Subcutaneous abdominal adipose tissue (tissue), 5 donors: ENCODE measurements around the gene ABHD4.

Experiments used
- H3K27ac ChIP-seq: one replicate; pipeline ENCODE4 v1.7.0; 2013; ENCODE audit warnings: low read depth, mild to moderate bottlenecking, inconsistent platforms, low read length, moderate library complexity
- H3K27me3 ChIP-seq, 5 donors: one replicate each; pipeline ENCODE4 v1.7.0; 2013; ENCODE audit warnings: low read length in 5 of 5, inconsistent platforms in 1 of 5; ENCODE audit not compliant: control insufficient read depth in 5 of 5, insufficient read depth in 4 of 5
- H3K36me3 ChIP-seq, 5 donors: one replicate each; pipeline ENCODE4 v1.7.0; 2013; ENCODE audit warnings: low read length in 5 of 5; ENCODE audit not compliant: control insufficient read depth in 5 of 5, insufficient read depth in 5 of 5
- H3K4me1 ChIP-seq, 5 donors: one replicate each; pipeline ENCODE4 v1.7.0; 2013; ENCODE audit warnings: low read length in 5 of 5, mild to moderate bottlenecking in 3 of 5, moderate library complexity in 1 of 5; ENCODE audit not compliant: control insufficient read depth in 5 of 5, insufficient read depth in 5 of 5
- H3K4me3 ChIP-seq, 5 donors: one replicate each; pipeline ENCODE4 v1.7.0; 2013; ENCODE audit warnings: low read length in 5 of 5, low read depth in 1 of 5
- H3K9ac ChIP-seq, 5 donors: one replicate each; pipeline ENCODE4 v1.7.0; 2013; ENCODE audit warnings: low read length in 5 of 5, mild to moderate bottlenecking in 4 of 5, moderate library complexity in 3 of 5
- H3K9me3 ChIP-seq, 5 donors: one replicate each; pipeline ENCODE4 v1.7.0; 2013; ENCODE audit warnings: low read length in 5 of 5; ENCODE audit not compliant: control insufficient read depth in 5 of 5
- donor health status: healthy.
- donor health status: healthy.
- donor health status: healthy.
- donor health status: healthy.
- donor health status: healthy.

ABHD4 gene

DNA sequence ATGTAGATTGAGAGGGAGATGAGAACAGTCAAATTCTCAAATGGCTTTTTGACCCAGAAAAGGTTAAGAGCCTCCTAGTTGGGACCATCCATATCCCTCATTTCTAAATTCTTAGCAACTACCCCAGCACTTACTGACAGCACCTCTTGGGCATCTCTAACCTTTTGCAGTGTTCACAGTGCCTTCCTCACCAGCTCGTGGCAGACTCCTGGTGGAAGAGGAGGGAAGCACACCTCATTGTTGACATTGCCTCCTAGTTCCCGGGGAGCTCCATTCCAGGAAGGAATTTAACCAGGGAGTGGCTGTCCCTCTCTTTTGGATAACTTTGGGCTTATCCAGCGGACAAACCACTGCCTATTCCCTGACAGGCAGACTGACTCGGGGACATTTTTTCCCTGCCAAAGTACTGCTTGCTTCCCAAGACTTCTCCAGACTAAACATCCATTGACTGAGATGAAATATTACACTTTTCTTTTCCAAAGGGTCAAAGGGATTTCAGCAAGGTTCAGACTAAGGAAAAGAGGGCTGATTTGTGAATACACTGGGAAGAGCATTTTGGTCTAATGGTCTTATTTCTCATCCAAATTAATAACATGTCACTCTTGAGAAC lies 55.0 kb downstream of the ABHD4 start:
- Histone ChIP-seq H3K9ac (no peak overlapping the region), H3K27ac (no peak overlapping the region), H3K9me3 (no peaks in the 10 kb centered on the region), H3K4me1 (peaks cover 0 to 18% (median 12%) of the 10 kb centered on the region in 5 donors), H3K27me3 (no peaks in the 10 kb centered on the region), H3K4me3 (no peak overlapping the region), H3K36me3 (no peaks in the 10 kb centered on the region)

DNA sequence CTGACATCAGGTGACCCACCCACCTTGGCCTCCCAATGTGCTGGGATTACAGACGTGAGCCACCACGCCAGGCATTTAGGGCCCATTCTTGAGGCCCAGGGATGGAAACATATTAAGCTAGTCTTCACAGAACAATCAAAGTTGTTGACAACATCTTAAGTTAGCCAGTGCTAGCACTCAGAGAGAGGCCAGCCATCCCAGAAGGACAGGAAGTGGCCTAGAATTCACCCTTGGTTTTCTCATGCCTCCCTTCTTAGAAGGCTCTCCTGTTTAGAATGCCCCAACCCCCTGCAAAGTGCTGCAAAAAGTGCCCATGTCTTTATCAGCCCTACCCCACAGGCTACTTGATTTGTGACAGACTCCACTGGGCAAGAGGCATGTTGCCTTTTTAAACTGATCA lies 58.1 kb downstream of the ABHD4 start:
- Histone ChIP-seq H3K27ac (no peak overlapping the region), H3K4me1 (peaks cover 0 to 13% (median 12%) of the 10 kb centered on the region in 5 donors), H3K36me3 (no peaks in the 10 kb centered on the region), H3K4me3 (no peak overlapping the region), H3K9me3 (no peaks in the 10 kb centered on the region), H3K9ac (no peak overlapping the region), H3K27me3 (no peaks in the 10 kb centered on the region)

DNA sequence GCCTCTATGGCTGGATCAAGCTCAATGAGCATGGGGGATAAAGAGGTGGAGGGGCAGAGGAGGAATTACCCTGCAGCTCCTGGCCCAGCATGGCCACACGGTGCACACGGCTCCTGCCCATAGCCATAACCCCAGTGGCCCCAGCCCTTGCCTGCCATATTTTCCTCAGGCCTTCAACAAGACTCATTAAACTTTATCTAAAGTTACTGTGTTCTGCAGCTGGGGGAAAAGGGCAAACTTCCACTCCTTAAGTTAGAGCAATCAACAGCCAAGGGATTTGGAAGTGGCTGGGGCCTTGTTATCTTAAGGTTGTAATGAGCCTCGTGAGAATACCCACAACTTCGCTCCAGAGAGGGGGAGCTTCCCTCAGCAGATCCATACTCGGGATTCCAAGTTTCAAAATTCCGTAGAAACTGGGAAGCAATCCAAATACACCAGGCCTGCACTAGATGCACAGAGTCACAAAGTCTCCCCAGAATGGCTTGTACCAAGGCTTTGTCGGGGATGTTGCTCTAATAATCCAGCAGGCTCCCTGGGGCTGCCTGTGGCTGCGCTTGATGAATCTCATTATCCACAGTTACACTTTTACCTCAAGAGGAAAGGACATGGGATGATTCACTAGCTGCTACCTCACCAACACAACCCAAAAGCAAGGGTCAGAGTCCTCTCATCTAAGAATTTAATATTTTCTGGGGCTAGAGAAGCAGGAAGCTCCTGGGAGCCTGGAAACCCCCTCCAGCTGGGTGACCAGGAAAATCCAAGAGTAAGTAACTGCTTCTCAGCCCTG lies 59.0 kb downstream of the ABHD4 start:
- H3K36me3 ChIP-seq: no peaks in the 10 kb centered on the region
- H3K27me3 ChIP-seq: no peaks in the 10 kb centered on the region
- H3K4me1 ChIP-seq: peaks cover 0 to 13% (median 12%) of the 10 kb centered on the region in 5 donors
- H3K9me3 ChIP-seq: no peaks in the 10 kb centered on the region
- H3K4me3 ChIP-seq: no peak overlapping the region
- H3K9ac ChIP-seq: peak overlapping the region in 1 of 5 donors; percentile 41
- H3K27ac ChIP-seq: no peak overlapping the region

DNA sequence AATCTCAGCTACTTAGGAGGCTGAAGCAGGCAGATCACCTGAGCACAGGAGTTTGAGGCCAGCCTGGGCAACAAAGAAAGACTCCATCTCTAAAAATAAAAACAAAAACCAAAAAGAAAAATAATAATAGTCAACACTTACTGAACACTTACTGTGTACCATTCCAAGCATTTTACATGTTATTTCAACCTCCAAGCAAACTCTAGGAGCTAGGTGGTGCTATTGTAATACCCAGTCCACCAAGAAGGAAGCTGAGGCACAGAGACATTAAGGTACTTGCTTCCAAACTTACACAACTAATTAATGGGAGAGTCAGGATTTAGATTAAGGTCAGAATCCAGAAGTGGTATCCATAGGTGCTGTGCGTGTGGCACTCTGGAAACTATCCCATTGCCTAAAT lies 59.8 kb downstream of the ABHD4 start:
- Histone ChIP-seq H3K9ac (no peak overlapping the region), H3K36me3 (no peaks in the 10 kb centered on the region), H3K27me3 (no peaks in the 10 kb centered on the region), H3K9me3 (no peaks in the 10 kb centered on the region), H3K27ac (no peak overlapping the region), H3K4me3 (no peak overlapping the region), H3K4me1 (peaks cover 0 to 13% (median 12%) of the 10 kb centered on the region in 5 donors)

GRCh38 chr14:22658946-22659345 lies 60.8 kb downstream of the ABHD4 start:
- Histone ChIP-seq H3K9me3 (no peaks in the 10 kb centered on the region), H3K27ac (no peak overlapping the region), H3K27me3 (no peaks in the 10 kb centered on the region)

DNA sequence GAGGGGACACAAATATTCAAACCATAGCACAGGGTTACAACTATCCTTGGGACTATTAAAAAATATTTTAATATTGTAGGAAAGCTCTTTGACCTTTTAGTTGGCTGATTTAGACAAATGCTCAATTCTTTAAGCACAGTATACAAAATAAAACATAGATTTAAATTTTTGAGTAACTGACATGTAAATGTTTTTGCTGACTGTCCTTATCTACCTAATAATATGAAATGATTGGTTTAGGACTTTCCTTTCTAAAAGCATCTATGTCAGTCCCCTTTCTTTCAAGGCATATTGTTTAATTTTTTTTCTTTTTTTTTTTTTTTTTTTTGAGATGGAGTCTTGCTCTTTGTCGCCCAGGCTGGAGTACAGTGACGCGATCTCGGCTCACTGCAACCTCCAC lies 62.6 kb downstream of the ABHD4 start:
- Histone ChIP-seq H3K9me3 (no peaks in the 10 kb centered on the region), H3K27me3 (no peaks in the 10 kb centered on the region), H3K4me1 (peaks cover 0 to 13% (median 12%) of the 10 kb centered on the region in 5 donors), H3K9ac (no peak overlapping the region), H3K4me3 (no peak overlapping the region), H3K27ac (no peak overlapping the region), H3K36me3 (no peaks in the 10 kb centered on the region)

More at GRCh38 chr14:22658946-22659345, 60.8 kb downstream of the ABHD4 start:
- Histone ChIP-seq H3K36me3 (no peaks in the 10 kb centered on the region), H3K9ac (no peak overlapping the region), H3K4me3 (no peak overlapping the region), H3K4me1 (peaks cover 0 to 13% (median 12%) of the 10 kb centered on the region in 5 donors)
